GM19099 (cell line): ENCODE data around the gene YIPF4.
A peak's percentile ranks its signal among the peaks of the same experiment; 100 is the strongest.

Experiments
- POLR2A ChIP-seq: IDR thresholded peaks from 3 replicates; pipeline ENCODE4 v1.6.1; 2011; ENCODE audit warnings: low read depth; ENCODE audit not compliant: insufficient read length; ENCODE audit errors: extremely low read depth

The YIPF4 gene

DNA sequence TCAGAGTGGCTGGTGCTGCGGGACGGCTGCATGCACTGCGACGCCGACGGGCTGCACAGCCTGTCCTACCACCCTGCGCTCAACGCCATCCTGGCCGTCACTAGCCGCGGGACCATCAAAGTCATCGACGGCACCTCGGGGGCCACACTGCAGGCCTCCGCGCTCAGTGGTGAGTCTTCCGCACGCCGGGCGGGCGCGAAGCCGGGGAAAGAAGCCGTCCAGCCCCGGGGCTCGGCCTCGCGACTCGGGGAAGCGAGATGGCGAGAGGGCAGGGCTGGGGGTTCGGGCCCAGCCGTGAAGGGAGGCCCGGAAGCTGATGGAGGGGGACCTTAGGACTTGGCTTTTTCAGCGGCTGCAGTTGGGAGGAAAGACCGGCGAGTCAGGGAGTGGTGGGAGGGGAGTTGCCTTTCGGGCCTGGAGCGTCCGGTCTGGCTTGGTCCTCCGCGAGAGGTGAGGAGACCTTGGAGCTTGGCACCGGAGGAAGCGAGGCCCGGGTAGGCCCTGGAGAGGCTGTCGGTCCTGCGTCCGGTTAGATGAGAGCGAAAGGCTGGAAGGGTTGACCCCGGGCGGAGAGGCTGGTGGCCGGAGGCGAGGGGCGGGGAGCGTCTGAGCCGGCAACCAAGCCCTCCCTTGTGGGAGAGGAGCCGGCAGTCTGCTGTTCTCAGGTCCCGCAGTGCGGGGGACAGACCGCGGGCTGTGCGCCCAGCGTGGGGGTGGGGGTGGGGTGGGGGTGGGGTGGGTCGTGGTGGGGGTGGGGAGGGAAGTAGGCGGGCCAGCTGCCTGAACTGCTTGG lies 79.8 kb downstream of the YIPF4 start:
- TF ChIP-seq POLR2A = peak; percentile 17

DNA sequence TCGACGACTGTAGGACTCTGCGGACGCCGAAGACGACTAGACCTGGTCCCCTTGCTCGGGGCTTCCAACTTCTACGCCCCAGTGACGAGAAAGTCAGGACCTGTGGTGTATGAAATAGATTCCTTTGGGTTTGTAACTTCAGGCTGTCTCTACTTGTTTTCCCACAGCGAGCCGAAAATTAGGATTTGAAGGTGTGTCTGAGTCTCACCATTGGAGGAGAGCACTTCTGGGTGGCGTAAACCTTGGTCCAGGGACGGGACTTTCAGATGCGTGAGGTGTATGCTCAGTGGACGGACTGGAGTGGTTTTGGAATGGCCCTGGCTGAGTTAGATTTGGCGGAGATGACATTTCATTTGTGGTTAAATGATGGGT lies 80.4 kb downstream of the YIPF4 start:
- TF ChIP-seq POLR2A = no peak

DNA sequence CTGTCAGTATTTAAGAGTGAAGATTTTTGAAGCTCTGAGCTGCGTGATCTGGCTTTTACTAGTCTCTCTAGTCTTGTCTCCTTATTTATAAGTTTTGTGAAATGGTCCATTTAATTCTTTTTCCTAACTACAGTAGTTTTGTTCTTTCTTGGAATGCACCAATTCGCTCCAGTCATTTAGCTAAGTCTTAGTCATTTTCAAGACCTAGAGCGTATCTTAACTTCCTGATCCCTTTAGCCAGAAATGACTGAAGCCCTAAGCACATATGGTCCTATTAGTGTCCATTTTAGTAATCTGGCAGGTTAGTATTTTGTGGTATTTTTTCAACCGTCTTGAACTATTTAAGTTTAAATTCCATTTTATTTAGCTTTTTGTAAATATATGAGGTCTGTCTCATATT lies 82.7 kb downstream of the YIPF4 start:
- TF ChIP-seq POLR2A = no peak

DNA sequence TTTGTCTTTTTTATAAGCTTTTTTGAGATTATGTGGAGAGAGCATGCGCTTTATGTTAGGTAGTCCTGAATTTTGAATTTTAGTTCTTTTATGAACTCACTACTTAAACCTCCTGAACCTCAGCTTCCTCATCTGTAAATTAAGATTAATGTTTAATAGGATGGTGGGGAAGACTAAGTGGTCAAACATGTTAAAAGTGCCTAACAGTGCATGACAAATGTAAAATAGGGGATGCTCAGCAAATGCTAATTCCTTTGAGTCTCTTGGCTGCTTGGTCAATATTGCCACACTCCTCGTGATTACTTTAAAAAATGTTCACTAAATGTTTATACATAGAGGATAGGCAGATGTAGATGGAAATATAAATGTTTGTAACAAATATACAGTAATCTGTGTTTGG lies 85.9 kb downstream of the YIPF4 start:
- no peak for TF ChIP-seq POLR2A
